Spleen (tissue), 11 donors: ENCODE results near the gene CCDC197. TPM values are rescaled to one million over a fixed set of nuclear protein-coding genes. Genes with fewer than 3 reads are reported as not detected.

Experiments used
- DNase-seq: peaks from one replicate; pipeline ENCODE4 v3.0.0-alpha.2; 2020
- H3K27ac ChIP-seq, 8 donors: fragments of 200-600 bp; sonication (generic) in 7 of 8; 1 replicate in 4 of 8; 2 replicates in 4 of 8; pipeline versions ENCODE4 v1.5.0 to v1.8.0; 2016 to 2021; ENCODE audit warnings: inconsistent platforms in 4 of 8, mild to moderate bottlenecking in 4 of 8, moderate library complexity in 1 of 8
- H3K27me3 ChIP-seq, 7 donors: fragments of 200-600 bp; sonication (generic) in 6 of 7; replicated peaks in 1 of 7; 1 replicate in 4 of 7; 2 replicates in 3 of 7; pipeline versions ENCODE4 v1.5.0 to v1.8.0; 2016 to 2021; ENCODE audit warnings: inconsistent platforms in 3 of 7, mild to moderate bottlenecking in 1 of 7
- H3K36me3 ChIP-seq, 6 donors: fragments of 200-600 bp; sonication (generic) in 5 of 6; 1 replicate in 4 of 6; 2 replicates in 2 of 6; pipeline versions ENCODE4 v1.5.0 to v1.8.0; 2016 to 2021; ENCODE audit warnings: inconsistent platforms in 2 of 6
- H3K4me1 ChIP-seq, 6 donors: fragments of 200-600 bp; sonication (generic) in 5 of 6; 1 replicate in 3 of 6; 2 replicates in 3 of 6; pipeline versions ENCODE4 v1.5.0 to v1.8.0; 2016 to 2021; ENCODE audit warnings: inconsistent platforms in 3 of 6
- H3K4me3 ChIP-seq, 8 donors: fragments of 200-600 bp; sonication (generic) in 7 of 8; 1 replicate in 4 of 8; 2 replicates in 4 of 8; pipeline versions ENCODE4 v1.5.0 to v1.8.0; 2016 to 2021; ENCODE audit warnings: inconsistent platforms in 4 of 8, mild to moderate bottlenecking in 4 of 8, moderate library complexity in 2 of 8
- H3K9me3 ChIP-seq, 8 donors: fragments of 200-600 bp; sonication (generic) in 7 of 8; 1 replicate in 4 of 8; 2 replicates in 4 of 8; pipeline versions ENCODE4 v1.5.0 to v1.8.0; 2016 to 2021; ENCODE audit warnings: inconsistent platforms in 4 of 8
- CTCF ChIP-seq, 11 experiments: fragments of 200-600 bp in 7 of 11; fragments of 450-650 bp in 4 of 11; sonication (generic) in 4 of 11; IDR thresholded peaks in 8 of 11; conservative IDR thresholded peaks in 3 of 11; 1 replicate in 7 of 11; 2 replicates in 4 of 11; pipeline versions ENCODE4 v1.4.0 to v1.8.0; 2016 to 2021; ENCODE audit warnings: antibody characterized with exemption in 11 of 11, inconsistent platforms in 4 of 11, mild to moderate bottlenecking in 1 of 11
- POLR2A ChIP-seq, 3 donors: fragments of 450-650 bp; IDR thresholded peaks; one replicate each; pipeline ENCODE4 v1.5.1; 2017; ENCODE audit warnings: antibody characterized with exemption in 3 of 3, mild to moderate bottlenecking in 1 of 3
- POLR2AphosphoS5 ChIP-seq, 3 donors: sonication (generic); formaldehyde crosslinking; IDR thresholded peaks; one replicate each; pipeline ENCODE4 v1.5.1; 2017; ENCODE audit warnings: antibody characterized with exemption in 3 of 3
- WGBS, 5 donors: extraction: QIAGEN DNeasy Blood & Tissue Kit in 3 of 5; methylation state at CpG; one replicate each; pipeline versions ENCODE4 v1.1.5 to v1.1.7; 2013 to 2018; 5-methylcytosine and 5-hydroxymethylcytosine counted together
- intact Hi-C: fragments of 100-400 bp; cut with DNase I; formaldehyde crosslinking; loops from one replicate; pipeline ENCODE4 v1.15.0; 2023; ENCODE audit warnings: low total_unique reads
- microRNA-seq, 3 donors: library from miRNA; unstranded; fragments of <30 nt; microRNA quantifications; one replicate each; pipeline versions ENCODE4 to v1.1.0, GENCODE V29; 2019 to 2020
- polyA plus RNA-seq, 3 donors: library from polyadenylated mRNA; stranded (reverse); fragments of 200-250 nt; gene quantifications; one replicate each; pipeline ENCODE4 v1.2.1, GENCODE V29; 2013
- small RNA-seq, 4 donors: library from RNA; depleted of rRNA; stranded (forward); fragments of <200 nt; gene quantifications; one replicate each; pipeline ENCODE3, GENCODE V24; 2016
- total RNA-seq, 7 donors: library from RNA; depleted of rRNA in 3 of 7; stranded (reverse); fragments of >200 nt in 3 of 7; fragmentation: NEBNext Ultra II Directional in 4 of 7; extraction: Animal tissue kit (Norgen Biotek cat#: 25700) in 4 of 7; gene quantifications; one replicate each; pipeline versions ENCODE4 v1.1.0 to v1.2.1, GENCODE V29; 2016 to 2021
- donor health status: healthy with polysubstance abuse.
- donor health status: DM: no; HTN: no; CAD: no; lungs with moderate emphysema.
- donor health status: DM: no; HTN: no; CAD: no.
- donor health status: Bipolar disorder and iron deficiency.
- donor health status: healthy.
- donor health status: DM: no; HTN: no; CAD: no.
- donor health status: DM: yes; HTN: yes; CAD: no.

The CCDC197 gene
- total and polyA plus RNA-seq, 10 donors: not detected

- H3K9me3 ChIP-seq: no peaks in the 10 kb centered on the region
- 69 to 77% (median 73%) methylated on average over 6 of the region's 6 CpGs for WGBS, 5 donors
- DNase-seq: peak; percentile 21
- TF ChIP-seq POLR2AphosphoS5 (IDR thresholded peaks at IDR 0.05) (no peak), CTCF (IDR thresholded peaks at IDR 0.05 in 8 of 11, conservative IDR thresholded peaks at IDR 0.05 in 3 of 11) (no peak), POLR2A (IDR thresholded peaks at IDR 0.05) (no peak)
- no peaks in the 10 kb centered on the region for H3K27me3 ChIP-seq
- H3K27ac ChIP-seq: peak overlapping the region in 7 of 8 donors; percentile 29 to 66 (median 51)
- H3K36me3 ChIP-seq: peaks cover 2 to 100% (median 97%) of the 10 kb centered on the region in 6 donors
- H3K4me3 ChIP-seq: no peak overlapping the region
- peaks cover 25 to 88% (median 48%) of the 10 kb centered on the region in 6 donors for H3K4me1 ChIP-seq
- intact Hi-C loops: no loop called here
Observed at GRCh38 chr14:94056579-94057308, 59.6 kb downstream of the CCDC197 start.

GRCh38 chr14:94058128-94058673, 61.1 kb downstream of the CCDC197 start:
- DNase-seq: no peak
- intact Hi-C loops: no loop called here
- TF ChIP-seq POLR2A (IDR thresholded peaks at IDR 0.05): no peak
- no peak for TF ChIP-seq CTCF (IDR thresholded peaks at IDR 0.05 in 8 of 11, conservative IDR thresholded peaks at IDR 0.05 in 3 of 11)
- no peak for TF ChIP-seq POLR2AphosphoS5 (IDR thresholded peaks at IDR 0.05)
- Histone ChIP-seq H3K36me3 (peaks cover 2 to 100% (median 93%) of the 10 kb centered on the region in 6 donors), H3K9me3 (no peaks in the 10 kb centered on the region), H3K27ac (peak overlapping the region in 6 of 8 donors; percentile 13 to 66 (median 38)), H3K4me1 (peaks cover 25 to 88% (median 47%) of the 10 kb centered on the region in 6 donors), H3K27me3 (no peaks in the 10 kb centered on the region), H3K4me3 (no peak overlapping the region)
- 75 to 84% (median 84%) methylated on average over 1 of the region's 1 CpG for WGBS, 5 donors

Small RNA genes lying within 50 kb of the gene (microRNA-seq; reads per million reads assigned to microRNA genes)
- gene MIR4506: 0 reads per million in 3 donors

Small RNA genes lying within 50 kb of the gene (small RNA-seq; reads per million reads assigned to genes)
- gene MIR4506: 0 reads per million in 4 donors

Other genes with a start within 250 kb of the CCDC197 start
- gene PRIMA1, start 208.8 kb upstream of the CCDC197 start, total RNA-seq: under 1 TPM in 3 of 7 donors, not detected in 4; 0.13 to 0.52 (median 0.22) TPM
- gene PRIMA1, start 208.8 kb upstream of the CCDC197 start, polyA plus RNA-seq: 1 to 10 TPM in 1 of 3 donors, under 1 TPM in 2; 0.09 to 2.0 (median 0.24) TPM
- not detected for gene FAM181A, start 70.0 kb upstream of the CCDC197 start, total RNA-seq
- gene FAM181A, start 70.0 kb upstream of the CCDC197 start, polyA plus RNA-seq: not detected
- 10 to 100 TPM in 5 of 7 donors, 1 to 10 TPM in 2; 9.8 to 18.0 (median 13.5) TPM for gene ASB2, start 20.7 kb upstream of the CCDC197 start, total RNA-seq
- 1 to 10 TPM; 6.6 to 9.5 (median 6.9) TPM for gene ASB2, start 20.7 kb upstream of the CCDC197 start, polyA plus RNA-seq
- gene OTUB2, start 29.0 kb downstream of the CCDC197 start, total RNA-seq: 1 to 10 TPM in 2 of 7 donors, under 1 TPM in 5; 0.23 to 1.1 (median 0.56) TPM
- under 1 TPM; 0.07 to 0.29 (median 0.08) TPM for gene OTUB2, start 29.0 kb downstream of the CCDC197 start, polyA plus RNA-seq
- 100 to 1,000 TPM; 168 to 251 (median 209) TPM for gene DDX24, start 83.9 kb downstream of the CCDC197 start, total RNA-seq
- gene DDX24, start 83.9 kb downstream of the CCDC197 start, polyA plus RNA-seq: 100 to 1,000 TPM in 1 of 3 donors, 10 to 100 TPM in 2; 70.8 to 103 (median 91.8) TPM
- gene IFI27L1, start 84.0 kb downstream of the CCDC197 start, total RNA-seq: 10 to 100 TPM in 6 of 7 donors, 1 to 10 TPM in 1; 4.4 to 16.1 (median 11.4) TPM
- gene IFI27L1, start 84.0 kb downstream of the CCDC197 start, polyA plus RNA-seq: 10 to 100 TPM in 2 of 3 donors, 1 to 10 TPM in 1; 7.5 to 18.8 (median 13.9) TPM
- 100 to 1,000 TPM; 304 to 893 (median 750) TPM for gene IFI27, start 113.4 kb downstream of the CCDC197 start, total RNA-seq
- 1,000 to 10,000 TPM in 1 of 3 donors, 100 to 1,000 TPM in 2; 371 to 1,170 (median 689) TPM for gene IFI27, start 113.4 kb downstream of the CCDC197 start, polyA plus RNA-seq
- gene IFI27L2, start 132.3 kb downstream of the CCDC197 start, total RNA-seq: 10 to 100 TPM; 40.6 to 93.1 (median 49.9) TPM
- 100 to 1,000 TPM; 118 to 137 (median 124) TPM for gene IFI27L2, start 132.3 kb downstream of the CCDC197 start, polyA plus RNA-seq
- under 1 TPM in 4 of 7 donors, not detected in 3; 0.09 to 0.94 (median 0.32) TPM for gene PPP4R4, start 177.0 kb downstream of the CCDC197 start, total RNA-seq
- gene PPP4R4, start 177.0 kb downstream of the CCDC197 start, polyA plus RNA-seq: under 1 TPM; 0.05 to 0.26 (median 0.06) TPM